IMR-90 (cell line): ENCODE data around the gene ADAMTSL1. TPM values are rescaled to one million over a fixed set of nuclear protein-coding genes. Genes with fewer than 3 reads are reported as not detected.

Experiments
- ATAC-seq: fragments of 200-7000 bp; cut with Tn5 transposase; 2 replicates; pipeline ENCODE4 v1.9.1; 2020; ENCODE audit warnings: low read depth, mild to moderate bottlenecking, moderate library complexity
- BruUV-seq: library from RNA; stranded (reverse); fragments of 400-500 nt; replicated peaks from 2 replicates; lab custom pipeline; 2021; lab: Mats Ljungman, UMichigan
- CTCF ChIA-PET: fragments of 300-600 bp; formaldehyde crosslinking; extraction: SDS; loops from one replicate; lab custom pipeline; 2021; ENCODE audit warnings: antibody characterized with exemption; lab: Yijun Ruan, JAX
- POLR2A ChIA-PET: fragments of 300-600 bp; sonication (Branson Sonifier 250); formaldehyde crosslinking; loops from one replicate; lab custom pipeline; 2022; ENCODE audit warnings: antibody characterized with exemption; ENCODE audit not compliant: unreplicated experiment; lab: Charles Lee
- DNase-seq: peaks from one replicate; pipeline ENCODE4 v3.0.0; 2013
- H2AFZ ChIP-seq: replicated peaks from 2 replicates; pipeline ENCODE3; 2013; ENCODE audit warnings: low read length, mild to moderate bottlenecking; ENCODE audit not compliant: poor library complexity
- H2AK5ac ChIP-seq: 2 replicates; pipeline ENCODE4 v1.6.1; 2013; ENCODE audit warnings: low read depth, low read length, inconsistent platforms
- H2AK9ac ChIP-seq: replicated peaks from 2 replicates; pipeline ENCODE3; 2013; ENCODE audit warnings: mild to moderate bottlenecking, low read depth, low read length, moderate library complexity; ENCODE audit not compliant: poor library complexity
- H2BK120ac ChIP-seq: 2 replicates; pipeline ENCODE4 v1.6.1; 2013; ENCODE audit warnings: low read depth, low read length, inconsistent platforms
- H2BK15ac ChIP-seq: 3 replicates; pipeline ENCODE4 v1.6.1; 2013; ENCODE audit warnings: low read depth, low read length, inconsistent platforms
- H2BK20ac ChIP-seq: 2 replicates; pipeline ENCODE4 v1.6.1; 2013; ENCODE audit warnings: low read depth, mild to moderate bottlenecking, inconsistent platforms, low read length, moderate library complexity
- H2BK5ac ChIP-seq: 2 replicates; pipeline ENCODE4 v1.6.1; 2013; ENCODE audit warnings: mild to moderate bottlenecking, low read depth, low read length, inconsistent platforms; ENCODE audit not compliant: poor library complexity, severe bottlenecking
- H3K14ac ChIP-seq: replicated peaks from 2 replicates; pipeline ENCODE4 v1.6.1; 2013; ENCODE audit warnings: low read depth, low read length, inconsistent platforms
- H3K18ac ChIP-seq: 2 replicates; pipeline ENCODE4 v1.6.1; 2013; ENCODE audit warnings: low read depth, low read length, control low read depth
- H3K23ac ChIP-seq: 2 replicates; pipeline ENCODE4 v1.6.1; 2013; ENCODE audit warnings: low read depth, low read length, inconsistent platforms
- H3K27ac ChIP-seq: 2 replicates; pipeline ENCODE4 v1.5.1; 2013; ENCODE audit warnings: mild to moderate bottlenecking, control low read depth, low read length; ENCODE audit not compliant: insufficient read depth
- H3K27me3 ChIP-seq: 2 replicates; pipeline ENCODE4 v1.6.1; 2013; ENCODE audit warnings: low read length; ENCODE audit not compliant: control insufficient read depth, insufficient read depth
- H3K36me3 ChIP-seq: 2 replicates; pipeline ENCODE4 v1.6.1; 2013; ENCODE audit warnings: low read length, mixed read lengths; ENCODE audit not compliant: control insufficient read depth, insufficient read depth
- H3K4ac ChIP-seq: 2 replicates; pipeline ENCODE4 v1.6.1; 2013; ENCODE audit warnings: low read depth, low read length, inconsistent platforms
- H3K4me1 ChIP-seq: 2 replicates; pipeline ENCODE4 v1.6.1; 2013; ENCODE audit warnings: low read length, mixed read lengths; ENCODE audit not compliant: control insufficient read depth, insufficient read depth
- H3K4me2 ChIP-seq: 2 replicates; pipeline ENCODE4 v1.6.1; 2013; ENCODE audit warnings: low read depth, mild to moderate bottlenecking, control low read depth, low read length, moderate library complexity
- H3K4me3 ChIP-seq: 2 replicates; pipeline ENCODE4 v1.5.1; 2013; ENCODE audit warnings: low read depth, mild to moderate bottlenecking, control low read depth, low read length, moderate library complexity; ENCODE audit not compliant: insufficient read depth
- H3K56ac ChIP-seq: 2 replicates; pipeline ENCODE4 v1.6.1; 2013; ENCODE audit warnings: low read length, inconsistent platforms; ENCODE audit not compliant: insufficient read depth; ENCODE audit errors: extremely low read depth
- H3K79me1 ChIP-seq, 2 experiments: 2 replicates each; pipeline ENCODE4 v1.6.1; 2013; ENCODE audit warnings: low read length in 2 of 2, inconsistent platforms in 1 of 2, low read depth in 1 of 2
- H3K9ac ChIP-seq: 2 replicates; pipeline ENCODE4 v1.6.1; 2013; ENCODE audit warnings: low read depth, low read length, control low read depth
- H3K9me1 ChIP-seq: 2 replicates; pipeline ENCODE4 v1.6.1; 2013; ENCODE audit warnings: low read length, inconsistent platforms; ENCODE audit not compliant: insufficient read depth
- H3K9me3 ChIP-seq: 2 replicates; pipeline ENCODE4 v1.6.1; 2013; ENCODE audit warnings: low read length; ENCODE audit not compliant: control insufficient read depth, insufficient read depth
- H4K20me1 ChIP-seq: 2 replicates; pipeline ENCODE4 v1.6.1; 2013; ENCODE audit warnings: low read length, inconsistent platforms; ENCODE audit not compliant: insufficient read depth
- H4K5ac ChIP-seq: 2 replicates; pipeline ENCODE4 v1.6.1; 2013; ENCODE audit warnings: mild to moderate bottlenecking, low read depth, low read length, control low read depth
- H4K8ac ChIP-seq, 2 experiments: 2 replicates each; pipeline ENCODE4 v1.6.1; 2013; ENCODE audit warnings: low read depth in 2 of 2, low read length in 2 of 2, control low read depth in 1 of 2, inconsistent platforms in 1 of 2
- H4K91ac ChIP-seq: 2 replicates; pipeline ENCODE4 v1.6.1; 2013; ENCODE audit warnings: low read depth, low read length, inconsistent platforms; ENCODE audit not compliant: insufficient read depth
- CHD1 ChIP-seq: IDR thresholded peaks from 2 replicates; pipeline ENCODE4 v1.6.1; 2012; ENCODE audit warnings: low read depth, low read length, improper control_type of control experiment
- WGBS, 2 experiments: methylation state at CpG; one replicate each; pipeline versions ENCODE4 v1.1.5 to v1.1.7; 2013; ENCODE audit warnings: missing lambda C conversion rate in 2 of 2; ENCODE audit not compliant: insufficient read length in 1 of 2; ENCODE audit errors: extremely low coverage in 2 of 2; 5-methylcytosine and 5-hydroxymethylcytosine counted together
- dilution Hi-C: fragments of 300-500 bp; cut with HindIII; formaldehyde crosslinking; loops from one replicate; pipeline ENCODE4 v1.14.3; 2018; ENCODE audit warnings: low sequenced_read_pairs; ENCODE audit not compliant: unreplicated experiment
- in situ Hi-C: fragments of 300-500 bp; cut with MboI; formaldehyde crosslinking; loops from 3 replicates; pipeline ENCODE4 v1.14.3; 2019; ENCODE audit warnings: low sequenced_read_pairs, inconsistent platforms, mixed read lengths
- intact Hi-C: fragments of 100-400 bp; cut with micrococcal nuclease; formaldehyde crosslinking; loops from 2 replicates; pipeline ENCODE4 v1.10.0; 2022
- polyA plus RNA-seq, 3 experiments: library from polyadenylated mRNA; depleted of rRNA; stranded (reverse); fragments of >200 nt; gene quantifications; 2 replicates each; pipeline ENCODE4 v1.2.3, GENCODE V29; 2012; ENCODE audit warnings: low replicate concordance in 1 of 3
- total RNA-seq: library from RNA; depleted of rRNA; stranded (reverse); fragments of >200 nt; gene quantifications from 2 replicates; pipeline ENCODE4 v1.2.3, GENCODE V29; 2012
- TF ChIP-seq, protein P1 (sequence below): conservative IDR thresholded peaks from 2 replicates; pipeline ENCODE4 v1.5.1; 2012; ENCODE audit warnings: mild to moderate bottlenecking, low read depth, low read length, improper control_type of control experiment

ADAMTSL1 gene
- total and polyA plus RNA-seq, 2 of the 4 experiments (the other 2 are of a cell fraction) = 38.2 to 62.2 TPM

- Histone ChIP-seq H3K79me1 (no peaks in the 10 kb centered on the region), H3K27me3 (no peaks in the 10 kb centered on the region), H4K5ac (peak overlapping the region; percentile 39; the same call in 1 of the 2 replicates), H3K4me2 (no peak overlapping the region; the same call in 1 of the 2 replicates), H2AFZ (no peak overlapping the region), H3K4me3 (no peak overlapping the region), H4K8ac (peak overlapping the region in 1 of 2 experiments; percentile 22; a peak in 1 of 4 replicates), H3K23ac (no peak overlapping the region), H3K56ac (no peak overlapping the region), H2BK20ac (no peak overlapping the region), H3K9ac (no peak overlapping the region), H2BK5ac (no peak overlapping the region), H3K9me1 (peaks cover 8% of the 10 kb centered on the region), H4K20me1 (no peaks in the 10 kb centered on the region), H3K14ac (0 out of 2 replicates have a peak overlapping the region, but pooled peaks have one; percentile 4), H3K36me3 (no peaks in the 10 kb centered on the region), H3K18ac (peak overlapping the region; percentile 47; the same call in 1 of the 2 replicates), H2BK15ac (peak overlapping the region; percentile 0; the same call in 1 of the 3 replicates), H2BK120ac (peak overlapping the region; percentile 51), H3K4ac (peak overlapping the region; percentile 51), H3K4me1 (peaks cover 10% of the 10 kb centered on the region), H3K27ac (peak overlapping the region; percentile 48; the same call in 1 of the 2 replicates), H2AK9ac (no peak overlapping the region), H4K91ac (no peak overlapping the region), H2AK5ac (peak overlapping the region; percentile 52; the same call in 1 of the 2 replicates), H3K9me3 (no peaks in the 10 kb centered on the region)
- TF ChIP-seq, protein P1, sequence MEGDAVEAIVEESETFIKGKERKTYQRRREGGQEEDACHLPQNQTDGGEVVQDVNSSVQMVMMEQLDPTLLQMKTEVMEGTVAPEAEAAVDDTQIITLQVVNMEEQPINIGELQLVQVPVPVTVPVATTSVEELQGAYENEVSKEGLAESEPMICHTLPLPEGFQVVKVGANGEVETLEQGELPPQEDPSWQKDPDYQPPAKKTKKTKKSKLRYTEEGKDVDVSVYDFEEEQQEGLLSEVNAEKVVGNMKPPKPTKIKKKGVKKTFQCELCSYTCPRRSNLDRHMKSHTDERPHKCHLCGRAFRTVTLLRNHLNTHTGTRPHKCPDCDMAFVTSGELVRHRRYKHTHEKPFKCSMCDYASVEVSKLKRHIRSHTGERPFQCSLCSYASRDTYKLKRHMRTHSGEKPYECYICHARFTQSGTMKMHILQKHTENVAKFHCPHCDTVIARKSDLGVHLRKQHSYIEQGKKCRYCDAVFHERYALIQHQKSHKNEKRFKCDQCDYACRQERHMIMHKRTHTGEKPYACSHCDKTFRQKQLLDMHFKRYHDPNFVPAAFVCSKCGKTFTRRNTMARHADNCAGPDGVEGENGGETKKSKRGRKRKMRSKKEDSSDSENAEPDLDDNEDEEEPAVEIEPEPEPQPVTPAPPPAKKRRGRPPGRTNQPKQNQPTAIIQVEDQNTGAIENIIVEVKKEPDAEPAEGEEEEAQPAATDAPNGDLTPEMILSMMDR = no peak
- TF ChIP-seq CHD1 = no peak
- no TSS peak for BruUV-seq
- DNase-seq (peak; percentile 5), ATAC-seq (no peak)
- intact Hi-C loops (no loop called here), in situ Hi-C loops (no loop called here), dilution Hi-C loops (no loop called here)
- 20% methylated on average over 1 of the region's 3 CpGs; no CpG with 5 or more reads in 1 of the 2 experiments for WGBS, 2 experiments
- POLR2A ChIA-PET = no interaction called here
- CTCF ChIA-PET = interaction anchor here (0.6 kb wide), 1 partner anchor 9 kb away, joined by 3 read pairs; no protein-coding TSS in a partner anchor
These were observed 273.6 kb downstream of the ADAMTSL1 start for GRCh38 chr9:18747595-18747994.
